ENCODE measurements around the gene TNFRSF4. TPM values are rescaled to one million over a fixed set of nuclear protein-coding genes. Genes with fewer than 3 reads are reported as not detected.

TNFRSF4 gene
- total RNA-seq, 5 donors from 2014 or later (not counting 1 experiment from before 2014, with no cell fraction given): 15.1 to 35.4 (median 17.8) TPM

GRCh38 chr1:1215080-1215676 is 1.2 kb upstream of the TNFRSF4 start:
- no peaks in the 10 kb centered on the region for H3K9me3 Mint-ChIP-seq
- Histone ChIP-seq H3K4me1 (ENCODE audit: control insufficient read depth in 1 of 2, extremely low read depth in 1 of 2, insufficient read depth in 2 of 2, low read length in 2 of 2) (peaks cover 13 to 88% of the 10 kb centered on the region in 2 experiments), H3K4me3 (ENCODE audit: control insufficient read depth in 1 of 2, extremely low read depth in 1 of 2, low read length in 1 of 2) (no peak overlapping the region), H3K27ac (ENCODE audit: low read length) (peak overlapping the region; percentile 81), H3K9me3 (no peaks in the 10 kb centered on the region), H3K36me3 (ENCODE audit: control insufficient read depth in 2 of 2, extremely low read depth in 1 of 2, insufficient read depth in 1 of 2, low read length in 1 of 2) (peaks cover 8 to 23% of the 10 kb centered on the region in 2 donors), H3K27me3 (replicated peaks in 1 of 2; ENCODE audit: control insufficient read depth in 2 of 2, extremely low read depth in 1 of 2, insufficient read depth in 2 of 2, low read length in 1 of 2) (no peaks in the 10 kb centered on the region)
- peak overlapping the region in 2 of 3 donors; percentile 37 to 65 for H3K4me3 Mint-ChIP-seq
- peak overlapping the region; percentile 79 to 82 for H3K27ac Mint-ChIP-seq
- peaks cover 17 to 49% (median 31%) of the 10 kb centered on the region in 3 donors for H3K4me1 Mint-ChIP-seq
- 51% methylated on average over 2 of the region's 11 CpGs for WGBS (ENCODE audit: insufficient coverage)
- peak in 1 of 35 experiments; percentile 66 for DNase-seq
- CTCF ChIA-PET: no interaction called here
- peak in 1 of 4 experiments; percentile 21 for ATAC-seq (replicated peaks in 1 of 4)
- H3K27me3 Mint-ChIP-seq: no peaks in the 10 kb centered on the region
- POLR2A ChIA-PET: interaction anchor here in 1 of 2 donors (0.5 kb wide), 1 partner anchor 175 kb away, joined by 3 read pairs; no protein-coding TSS in a partner anchor
- peaks cover 14% of the 10 kb centered on the region for H3K36me3 Mint-ChIP-seq

GRCh38 chr1:1212780-1213344 is 1.1 kb downstream of the TNFRSF4 start:
- peaks cover 0 to 5% of the 10 kb centered on the region in 2 donors for H3K36me3 ChIP-seq (ENCODE audit: control insufficient read depth in 2 of 2, extremely low read depth in 1 of 2, insufficient read depth in 1 of 2, low read length in 1 of 2)
- ChIA-PET CTCF (no interaction called here), POLR2A (no interaction called here)
- Mint-ChIP-seq H3K36me3 (peaks cover 8% of the 10 kb centered on the region), H3K4me1 (peaks cover 30 to 53% (median 41%) of the 10 kb centered on the region in 3 donors), H3K9me3 (no peaks in the 10 kb centered on the region), H3K27me3 (no peaks in the 10 kb centered on the region), H3K4me3 (peak overlapping the region; percentile 28 to 65 (median 58)), H3K27ac (no peak overlapping the region)
- peak overlapping the region; percentile 72 for H3K27ac ChIP-seq (ENCODE audit: low read length)
- peak in 25 of 35 experiments; percentile 32 to 73 (median 46) for DNase-seq
- peak overlapping the region; percentile 19 to 51 for H3K4me3 ChIP-seq (ENCODE audit: control insufficient read depth in 1 of 2, extremely low read depth in 1 of 2, low read length in 1 of 2)
- ATAC-seq (replicated peaks in 1 of 4): peak; percentile 5 to 12 (median 9)
- H3K9me3 ChIP-seq: no peaks in the 10 kb centered on the region
- WGBS (ENCODE audit: insufficient coverage): 4% methylated on average over 17 of the region's 24 CpGs
- H3K27me3 ChIP-seq (replicated peaks in 1 of 2; ENCODE audit: control insufficient read depth in 2 of 2, extremely low read depth in 1 of 2, insufficient read depth in 2 of 2, low read length in 1 of 2): peaks cover 0 to 2% of the 10 kb centered on the region in 2 experiments
- peaks cover 21 to 84% of the 10 kb centered on the region in 2 experiments for H3K4me1 ChIP-seq (ENCODE audit: control insufficient read depth in 1 of 2, extremely low read depth in 1 of 2, insufficient read depth in 2 of 2, low read length in 2 of 2)

- peak overlapping the region; percentile 31 to 65 (median 37) for H3K4me3 Mint-ChIP-seq
- peak in 3 of 35 experiments; percentile 0 to 2 (median 0) for DNase-seq
- Histone ChIP-seq H3K36me3 (ENCODE audit: control insufficient read depth in 2 of 2, extremely low read depth in 1 of 2, insufficient read depth in 1 of 2, low read length in 1 of 2) (no peaks in the 10 kb centered on the region), H3K27ac (ENCODE audit: low read length) (peak overlapping the region; percentile 47), H3K9me3 (no peaks in the 10 kb centered on the region), H3K4me1 (ENCODE audit: control insufficient read depth in 1 of 2, extremely low read depth in 1 of 2, insufficient read depth in 2 of 2, low read length in 2 of 2) (peaks cover 21 to 86% of the 10 kb centered on the region in 2 experiments), H3K27me3 (replicated peaks in 1 of 2; ENCODE audit: control insufficient read depth in 2 of 2, extremely low read depth in 1 of 2, insufficient read depth in 2 of 2, low read length in 1 of 2) (peaks cover 0 to 12% of the 10 kb centered on the region in 2 experiments), H3K4me3 (ENCODE audit: control insufficient read depth in 1 of 2, extremely low read depth in 1 of 2, low read length in 1 of 2) (peak overlapping the region in 1 of 2 donors; percentile 5)
- no peak for ATAC-seq (replicated peaks in 1 of 4)
- ChIA-PET CTCF (no interaction called here), POLR2A (interaction anchor here in 1 of 2 donors (0.6 kb wide), 1 partner anchor 930 kb away, joined by 7 read pairs; no protein-coding TSS in a partner anchor)
- H3K27me3 Mint-ChIP-seq: no peaks in the 10 kb centered on the region
- WGBS (ENCODE audit: insufficient coverage): 92% methylated on average over 25 of the region's 28 CpGs
- H3K9me3 Mint-ChIP-seq: no peaks in the 10 kb centered on the region
- H3K27ac Mint-ChIP-seq: peak overlapping the region in 1 of 2 donors; percentile 52
- peaks cover 3% of the 10 kb centered on the region for H3K36me3 Mint-ChIP-seq
- H3K4me1 Mint-ChIP-seq: peaks cover 31 to 54% (median 35%) of the 10 kb centered on the region in 3 donors
Measured at GRCh38 chr1:1211541-1212441, 2.2 kb downstream of the TNFRSF4 start.

GRCh38 chr1:1210726-1211540 is 3.0 kb downstream of the TNFRSF4 start:
- Mint-ChIP-seq H3K4me1 (peaks cover 25 to 51% (median 33%) of the 10 kb centered on the region in 3 donors), H3K27ac (peak overlapping the region in 1 of 2 donors; percentile 39), H3K36me3 (no peaks in the 10 kb centered on the region), H3K4me3 (peak overlapping the region; percentile 6 to 43 (median 25)), H3K9me3 (no peaks in the 10 kb centered on the region), H3K27me3 (no peaks in the 10 kb centered on the region)
- H3K9me3 ChIP-seq: no peaks in the 10 kb centered on the region
- H3K27me3 ChIP-seq (replicated peaks in 1 of 2; ENCODE audit: control insufficient read depth in 2 of 2, extremely low read depth in 1 of 2, insufficient read depth in 2 of 2, low read length in 1 of 2): peaks cover 0 to 19% of the 10 kb centered on the region in 2 experiments
- ATAC-seq (replicated peaks in 1 of 4): no peak
- CTCF ChIA-PET: no interaction called here
- 95% methylated on average over 28 of the region's 31 CpGs for WGBS (ENCODE audit: insufficient coverage)
- POLR2A ChIA-PET: no interaction called here
- DNase-seq: peak in 6 of 35 experiments; percentile 0 to 2 (median 0)
- H3K4me3 ChIP-seq (ENCODE audit: control insufficient read depth in 1 of 2, extremely low read depth in 1 of 2, low read length in 1 of 2): no peak overlapping the region
- H3K36me3 ChIP-seq (ENCODE audit: control insufficient read depth in 2 of 2, extremely low read depth in 1 of 2, insufficient read depth in 1 of 2, low read length in 1 of 2): no peaks in the 10 kb centered on the region
- H3K27ac ChIP-seq (ENCODE audit: low read length): no peak overlapping the region
- H3K4me1 ChIP-seq (ENCODE audit: control insufficient read depth in 1 of 2, extremely low read depth in 1 of 2, insufficient read depth in 2 of 2, low read length in 2 of 2): peaks cover 21 to 85% of the 10 kb centered on the region in 2 experiments

GRCh38 chr1:1208713-1209433 is 5.1 kb downstream of the TNFRSF4 start:
- whole genome bisulfite sequencing (ENCODE audit: insufficient coverage): 24% methylated on average over 24 of the region's 38 CpGs

More at GRCh38 chr1:1208713-1209433, 5.1 kb downstream of the TNFRSF4 start:
- CTCF ChIA-PET: no interaction called here
- Mint-ChIP-seq H3K4me3 (peak overlapping the region; percentile 74 to 85 (median 83)), H3K27ac (peak overlapping the region; percentile 94 to 95), H3K9me3 (no peaks in the 10 kb centered on the region), H3K4me1 (peaks cover 15 to 38% (median 18%) of the 10 kb centered on the region in 3 donors), H3K27me3 (no peaks in the 10 kb centered on the region), H3K36me3 (no peaks in the 10 kb centered on the region)
- H3K27ac ChIP-seq (ENCODE audit: low read length): peak overlapping the region; percentile 83
- peak overlapping the region; percentile 17 to 41 for H3K4me3 ChIP-seq (ENCODE audit: control insufficient read depth in 1 of 2, extremely low read depth in 1 of 2, low read length in 1 of 2)
- DNase-seq: peak in 18 of 35 experiments; percentile 32 to 67 (median 40)
- ATAC-seq (replicated peaks in 1 of 4): peak in 2 of 4 experiments; percentile 16 to 45
- H3K4me1 ChIP-seq (ENCODE audit: control insufficient read depth in 1 of 2, extremely low read depth in 1 of 2, insufficient read depth in 2 of 2, low read length in 2 of 2): peaks cover 16 to 79% of the 10 kb centered on the region in 2 experiments
- POLR2A ChIA-PET: no interaction called here
- no peaks in the 10 kb centered on the region for H3K36me3 ChIP-seq (ENCODE audit: control insufficient read depth in 2 of 2, extremely low read depth in 1 of 2, insufficient read depth in 1 of 2, low read length in 1 of 2)
- H3K27me3 ChIP-seq (replicated peaks in 1 of 2; ENCODE audit: control insufficient read depth in 2 of 2, extremely low read depth in 1 of 2, insufficient read depth in 2 of 2, low read length in 1 of 2): peaks cover 0 to 36% of the 10 kb centered on the region in 2 experiments
- no peaks in the 10 kb centered on the region for H3K9me3 ChIP-seq

Data from T-cell (primary cell).